Vagina (tissue), 2 donors: ENCODE data around the gene SYNGR2. TPM values are rescaled to one million over a fixed set of nuclear protein-coding genes. Genes with fewer than 3 reads are reported as not detected.
A peak's percentile ranks its signal among the peaks of the same experiment; 100 is the strongest.

Source experiments
- DNase-seq, 2 donors: peaks; one replicate each; pipeline ENCODE4 v3.0.0-alpha.2; 2017; ENCODE audit errors: extremely low spot score in 2 of 2
- H3K27ac ChIP-seq: fragments of 200-600 bp; sonication (generic); one replicate; pipeline ENCODE4 v1.5.1; 2019
- H3K27me3 ChIP-seq: fragments of 200-600 bp; sonication (generic); one replicate; pipeline ENCODE4 v1.5.1; 2019
- H3K36me3 ChIP-seq, 2 donors: fragments of 200-600 bp; sonication (generic); one replicate each; pipeline ENCODE4 v1.5.1; 2017 to 2019
- H3K4me1 ChIP-seq: fragments of 200-600 bp; sonication (generic); one replicate; pipeline ENCODE4 v1.5.1; 2019
- H3K4me3 ChIP-seq, 2 donors: fragments of 200-600 bp; sonication (generic); 1 replicate in 1 of 2; 2 replicates in 1 of 2; pipeline ENCODE4 v1.5.1; 2016 to 2019
- H3K9me3 ChIP-seq: fragments of 200-600 bp; sonication (generic); one replicate; pipeline ENCODE4 v1.5.1; 2019
- POLR2A ChIP-seq, 2 donors: fragments of 450-650 bp; IDR thresholded peaks; one replicate each; pipeline ENCODE4 v1.6.1; 2017; ENCODE audit warnings: antibody characterized with exemption in 2 of 2, mild to moderate bottlenecking in 2 of 2, moderate library complexity in 2 of 2
- POLR2AphosphoS5 ChIP-seq, 2 donors: sonication (generic); formaldehyde crosslinking; IDR thresholded peaks; one replicate each; pipeline ENCODE4 v1.9.0; 2017; ENCODE audit warnings: antibody characterized with exemption in 2 of 2, mild to moderate bottlenecking in 2 of 2, low read depth in 1 of 2; ENCODE audit not compliant: insufficient read depth in 1 of 2
- intact Hi-C: fragments of 100-400 bp; cut with DNase I; formaldehyde crosslinking; loops from one replicate; pipeline ENCODE4 v1.15.1; 2023
- total RNA-seq: library from RNA; depleted of rRNA; stranded (reverse); fragments of >200 nt; gene quantifications from one replicate; pipeline ENCODE4 v1.2.3, GENCODE V29; 2016
- TF ChIP-seq, protein P1 (sequence below), 3 experiments: fragments of 450-650 bp in 2 of 3; fragments of 200-600 bp in 1 of 3; sonication (generic) in 1 of 3; IDR thresholded peaks; one replicate each; pipeline ENCODE4 v1.5.1; 2017 to 2019; ENCODE audit warnings: antibody characterized with exemption in 3 of 3, mild to moderate bottlenecking in 2 of 3, moderate library complexity in 2 of 3

Gene SYNGR2
- total RNA-seq, 1 donor from 2014 or later, result 82.3 TPM

DNA sequence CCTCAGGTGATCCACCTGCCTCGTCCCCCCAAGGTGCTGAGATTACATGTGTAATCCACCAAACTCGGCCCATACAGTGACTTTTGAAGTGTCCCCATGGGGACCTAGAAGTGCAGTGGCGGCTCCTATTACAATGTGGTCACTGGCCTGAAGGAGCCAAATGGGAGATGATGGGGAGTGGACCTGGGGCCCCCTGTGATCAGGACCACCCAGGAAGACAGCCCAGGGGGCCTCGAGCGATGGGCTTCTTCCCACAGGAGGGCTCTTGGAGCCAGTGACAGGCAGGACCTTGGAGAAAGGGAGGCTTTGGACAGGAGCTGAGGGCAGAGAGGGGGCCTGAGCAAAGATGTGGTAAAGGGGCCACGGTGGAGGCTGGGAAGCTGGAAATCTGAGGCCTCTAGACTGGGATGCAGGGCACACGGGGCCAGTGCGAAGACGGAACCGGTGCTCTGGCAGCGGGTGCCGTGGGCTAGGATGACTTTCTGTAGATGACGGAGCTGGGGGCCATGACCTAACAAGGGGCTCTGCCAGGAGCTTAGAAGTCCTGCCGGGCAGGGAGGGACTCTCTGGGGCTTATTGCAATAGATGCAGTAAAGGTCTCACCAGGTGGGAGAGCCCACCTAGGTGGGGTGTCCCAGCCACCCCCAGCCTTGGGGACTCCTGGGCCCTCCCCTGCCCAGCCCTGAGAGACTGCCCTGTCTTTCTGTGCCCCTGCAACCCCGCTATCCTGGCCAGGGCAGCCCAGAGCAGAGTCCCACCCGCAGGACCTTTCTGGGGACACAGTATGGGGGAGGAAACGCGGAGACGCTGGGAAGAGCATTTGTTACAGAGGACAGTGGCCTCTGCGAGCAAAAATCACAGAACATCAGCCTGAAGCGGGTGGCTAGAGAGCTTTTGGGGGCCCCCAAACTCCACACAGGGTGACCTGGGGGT is 24.9 kb upstream of the SYNGR2 start:
- Histone ChIP-seq H3K9me3 (no peaks in the 10 kb centered on the region), H3K4me3 (no peak overlapping the region), H3K36me3 (no peaks in the 10 kb centered on the region), H3K27me3 (no peaks in the 10 kb centered on the region), H3K4me1 (peaks cover 56% of the 10 kb centered on the region), H3K27ac (peak overlapping the region; percentile 69)
- intact Hi-C loops, result no loop called here
- DNase-seq, result no peak
- TF ChIP-seq, protein P1, sequence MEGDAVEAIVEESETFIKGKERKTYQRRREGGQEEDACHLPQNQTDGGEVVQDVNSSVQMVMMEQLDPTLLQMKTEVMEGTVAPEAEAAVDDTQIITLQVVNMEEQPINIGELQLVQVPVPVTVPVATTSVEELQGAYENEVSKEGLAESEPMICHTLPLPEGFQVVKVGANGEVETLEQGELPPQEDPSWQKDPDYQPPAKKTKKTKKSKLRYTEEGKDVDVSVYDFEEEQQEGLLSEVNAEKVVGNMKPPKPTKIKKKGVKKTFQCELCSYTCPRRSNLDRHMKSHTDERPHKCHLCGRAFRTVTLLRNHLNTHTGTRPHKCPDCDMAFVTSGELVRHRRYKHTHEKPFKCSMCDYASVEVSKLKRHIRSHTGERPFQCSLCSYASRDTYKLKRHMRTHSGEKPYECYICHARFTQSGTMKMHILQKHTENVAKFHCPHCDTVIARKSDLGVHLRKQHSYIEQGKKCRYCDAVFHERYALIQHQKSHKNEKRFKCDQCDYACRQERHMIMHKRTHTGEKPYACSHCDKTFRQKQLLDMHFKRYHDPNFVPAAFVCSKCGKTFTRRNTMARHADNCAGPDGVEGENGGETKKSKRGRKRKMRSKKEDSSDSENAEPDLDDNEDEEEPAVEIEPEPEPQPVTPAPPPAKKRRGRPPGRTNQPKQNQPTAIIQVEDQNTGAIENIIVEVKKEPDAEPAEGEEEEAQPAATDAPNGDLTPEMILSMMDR (IDR thresholded peaks at IDR 0.05), result no peak
- TF ChIP-seq POLR2A (IDR thresholded peaks at IDR 0.05) (no peak), POLR2AphosphoS5 (IDR thresholded peaks at IDR 0.05; ENCODE audit: insufficient read depth in 1 of 2, low read depth in 1 of 2) (no peak)

DNA sequence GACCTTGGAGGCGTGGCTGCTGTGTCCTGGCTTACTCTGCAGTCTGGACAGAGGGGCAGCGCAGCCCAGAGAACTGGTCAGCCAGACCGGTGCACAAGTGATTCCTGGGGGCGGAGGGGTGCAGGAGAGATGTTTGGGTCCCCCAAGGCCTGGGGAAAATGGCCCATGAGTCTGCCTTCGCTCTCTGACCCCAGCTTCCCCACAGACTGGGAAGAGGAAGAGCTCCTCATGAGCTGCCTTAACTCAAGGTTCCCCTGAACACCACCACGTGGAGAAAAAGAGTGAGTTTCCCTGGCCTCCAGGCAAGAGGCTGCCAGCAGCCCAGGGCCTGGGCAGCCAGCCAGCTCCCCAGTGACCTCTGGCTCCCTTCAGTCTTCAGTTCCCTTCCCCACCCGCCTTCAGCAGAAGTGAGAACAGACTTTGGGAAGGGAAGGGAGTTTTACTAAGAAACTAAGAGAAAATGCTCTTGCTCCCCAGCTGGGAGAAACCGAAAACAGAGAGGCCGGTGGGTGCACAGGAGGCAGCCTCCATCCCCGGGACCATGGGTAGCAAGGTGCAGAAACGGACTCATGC is 24.1 kb upstream of the SYNGR2 start:
- TF ChIP-seq POLR2AphosphoS5 (IDR thresholded peaks at IDR 0.05; ENCODE audit: insufficient read depth in 1 of 2, low read depth in 1 of 2), result peak in 1 of 2 donors; percentile 47
- TF ChIP-seq, protein P1 (IDR thresholded peaks at IDR 0.05), result no peak
- TF ChIP-seq POLR2A (IDR thresholded peaks at IDR 0.05), result no peak
- no peak for DNase-seq
- intact Hi-C loops, result no loop called here
- Histone ChIP-seq H3K4me1 (peaks cover 56% of the 10 kb centered on the region), H3K4me3 (no peak overlapping the region), H3K27ac (peak overlapping the region; percentile 69), H3K36me3 (no peaks in the 10 kb centered on the region), H3K9me3 (no peaks in the 10 kb centered on the region), H3K27me3 (no peaks in the 10 kb centered on the region)

DNA sequence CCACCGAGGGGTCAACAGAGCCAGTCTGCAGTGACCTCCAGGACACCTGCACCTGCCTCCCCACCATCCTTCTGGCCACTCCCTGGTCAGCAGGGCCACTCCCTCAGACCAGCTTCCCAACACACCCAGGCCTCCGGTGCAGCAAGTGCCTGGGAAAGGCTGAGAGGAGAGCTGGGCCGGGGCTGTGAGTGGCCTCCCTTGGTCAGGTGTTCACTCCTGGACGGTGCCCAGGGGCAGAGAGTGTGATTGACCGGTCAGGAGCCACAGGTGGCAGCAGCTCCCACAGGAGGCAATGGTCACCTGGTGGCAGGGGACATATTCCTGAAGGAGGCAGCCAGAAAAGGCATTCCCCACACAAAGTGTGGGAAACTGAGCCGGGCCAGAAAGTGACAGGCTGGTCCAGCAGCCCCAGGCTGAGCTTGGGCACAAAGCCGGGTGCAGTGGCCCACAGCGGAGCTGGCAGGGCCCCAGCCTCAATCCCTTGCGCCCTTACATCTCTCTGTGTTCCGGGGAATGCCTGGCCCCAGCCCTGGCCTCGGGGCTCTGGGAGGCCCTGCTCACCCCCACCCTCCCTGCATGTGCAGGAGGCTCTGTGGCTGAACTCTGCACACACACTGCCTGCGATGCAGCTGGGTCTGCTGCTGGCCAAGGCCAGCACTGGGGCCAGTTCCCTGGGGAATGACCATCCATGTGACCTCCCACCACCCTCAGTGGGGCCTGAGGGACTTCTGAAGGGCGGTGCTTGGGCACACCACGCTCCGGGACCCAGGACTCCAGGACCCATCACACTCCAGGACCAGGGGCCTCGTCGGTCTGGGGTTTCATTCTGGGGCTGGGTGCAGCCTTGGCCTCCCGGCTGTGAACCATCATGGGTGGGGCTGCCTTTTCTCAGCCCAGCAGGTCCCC is 23.4 kb upstream of the SYNGR2 start:
- TF ChIP-seq POLR2AphosphoS5 (IDR thresholded peaks at IDR 0.05; ENCODE audit: insufficient read depth in 1 of 2, low read depth in 1 of 2) (peak in 1 of 2 donors; percentile 53), POLR2A (IDR thresholded peaks at IDR 0.05) (no peak)
- TF ChIP-seq, protein P1 (IDR thresholded peaks at IDR 0.05), result no peak
- Histone ChIP-seq H3K9me3 (no peaks in the 10 kb centered on the region), H3K27ac (peak overlapping the region; percentile 69), H3K27me3 (no peaks in the 10 kb centered on the region), H3K4me1 (peaks cover 52% of the 10 kb centered on the region), H3K36me3 (no peaks in the 10 kb centered on the region), H3K4me3 (no peak overlapping the region)
- intact Hi-C loops, result no loop called here
- DNase-seq, result no peak

DNA sequence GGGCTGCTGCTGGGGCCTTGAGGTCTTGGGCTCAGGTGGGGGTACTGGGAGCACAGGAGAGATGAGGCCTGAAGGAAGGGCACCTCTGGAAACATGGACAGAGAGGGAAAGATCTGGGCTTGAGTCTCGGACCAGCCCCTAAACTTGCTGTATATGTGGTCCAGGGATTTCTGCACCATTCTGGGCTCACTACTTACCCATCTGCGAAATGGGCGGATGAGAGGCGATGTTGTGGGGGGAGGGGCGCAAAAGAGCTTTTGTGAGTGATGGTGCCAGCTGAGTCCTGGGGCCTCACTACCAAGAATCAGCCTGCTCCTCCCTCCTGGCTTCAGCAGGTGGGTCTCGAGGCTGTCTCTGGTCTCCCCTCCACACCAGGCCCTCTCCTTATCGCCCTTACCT is 21.9 kb upstream of the SYNGR2 start:
- Histone ChIP-seq H3K27me3 (no peaks in the 10 kb centered on the region), H3K27ac (peak overlapping the region; percentile 69), H3K4me1 (peaks cover 39% of the 10 kb centered on the region), H3K4me3 (no peak overlapping the region), H3K36me3 (no peaks in the 10 kb centered on the region), H3K9me3 (no peaks in the 10 kb centered on the region)
- intact Hi-C loops, result no loop called here
- TF ChIP-seq POLR2AphosphoS5 (IDR thresholded peaks at IDR 0.05; ENCODE audit: insufficient read depth in 1 of 2, low read depth in 1 of 2) (no peak), POLR2A (IDR thresholded peaks at IDR 0.05) (no peak)
- TF ChIP-seq, protein P1 (IDR thresholded peaks at IDR 0.05), result no peak
- no peak for DNase-seq
